ENCODE results near the gene WNK3. TPM values are rescaled to one million over a fixed set of nuclear protein-coding genes. Genes with fewer than 3 reads are reported as not detected.

Gene WNK3
- total RNA-seq, 2 experiments from 2014 or later, result 0.13 to 0.50 TPM

GRCh38 chrX:54177306-54177705 lies 180.5 kb downstream of the WNK3 start:
- Mint-ChIP-seq H3K27ac (no peak overlapping the region), H3K4me1 (peaks cover 51% of the 10 kb centered on the region), H3K4me3 (no peak overlapping the region), H3K27me3 (no peaks in the 10 kb centered on the region), H3K9me3 (no peaks in the 10 kb centered on the region), H3K36me3 (ENCODE audit: low read depth) (peaks cover 48% of the 10 kb centered on the region)
- CTCF ChIA-PET, result no interaction called here
- no peak for DNase-seq
- POLR2A ChIA-PET, result interaction anchor here (1.1 kb wide), 1 partner anchor 134 kb away, joined by 3 read pairs; no protein-coding TSS in a partner anchor

DNA sequence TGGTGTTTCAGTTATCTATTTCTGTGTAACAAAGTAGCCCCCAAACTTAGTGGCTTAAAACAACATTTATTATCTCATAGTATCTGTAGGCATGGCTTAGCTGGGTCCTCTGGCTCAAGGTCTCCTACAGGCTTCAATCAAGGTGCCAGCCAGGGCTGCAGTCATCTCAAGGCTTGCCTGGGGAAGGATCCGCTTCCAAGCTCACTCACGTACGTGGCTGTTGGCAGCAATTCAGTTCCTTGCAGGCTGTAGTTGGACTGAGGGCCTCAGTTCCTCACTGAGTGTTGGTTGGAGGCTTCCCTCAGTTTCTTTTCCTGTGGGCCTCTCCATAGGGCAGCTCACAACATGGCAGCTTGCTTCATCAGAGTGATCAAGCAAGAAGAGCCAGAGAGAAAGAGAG lies 184.1 kb downstream of the WNK3 start:
- ChIA-PET CTCF (no interaction called here), POLR2A (no interaction called here)
- no peaks in the 10 kb centered on the region for H3K9me3 Mint-ChIP-seq
- peaks cover 36% of the 10 kb centered on the region for H3K36me3 Mint-ChIP-seq (ENCODE audit: low read depth)
- peaks cover 18% of the 10 kb centered on the region for H3K4me1 Mint-ChIP-seq
- H3K4me3 Mint-ChIP-seq, result no peak overlapping the region
- no peak overlapping the region for H3K27ac Mint-ChIP-seq
- DNase-seq, result no peak
- no peaks in the 10 kb centered on the region for H3K27me3 Mint-ChIP-seq

GRCh38 chrX:54172455-54172854 lies 185.4 kb downstream of the WNK3 start:
- POLR2A ChIA-PET, result interaction anchor here (1.0 to 3.8 kb wide), 2 partner anchors 10 to 267 kb away, joined by 3 to 17 read pairs; partner anchors contain the start of genes FAM120C and TSR2
- Mint-ChIP-seq H3K36me3 (ENCODE audit: low read depth) (peaks cover 29% of the 10 kb centered on the region), H3K27me3 (no peaks in the 10 kb centered on the region), H3K4me1 (peaks cover 9% of the 10 kb centered on the region), H3K27ac (no peak overlapping the region), H3K9me3 (no peaks in the 10 kb centered on the region), H3K4me3 (no peak overlapping the region)
- DNase-seq, result no peak
- CTCF ChIA-PET, result no interaction called here

GRCh38 chrX:54171527-54172250 lies 186.2 kb downstream of the WNK3 start:
- H3K4me3 Mint-ChIP-seq, result no peak overlapping the region
- no peak for DNase-seq
- no peak overlapping the region for H3K27ac Mint-ChIP-seq
- no peaks in the 10 kb centered on the region for H3K9me3 Mint-ChIP-seq
- H3K4me1 Mint-ChIP-seq, result peaks cover 1% of the 10 kb centered on the region
- ChIA-PET CTCF (no interaction called here), POLR2A (interaction anchor here (3.8 kb wide), 1 partner anchor 11 kb away, joined by 17 read pairs; the partner anchor contains the start of gene FAM120C)
- no peaks in the 10 kb centered on the region for H3K27me3 Mint-ChIP-seq
- peaks cover 22% of the 10 kb centered on the region for H3K36me3 Mint-ChIP-seq (ENCODE audit: low read depth)

GRCh38 chrX:54171091-54171490 lies 186.8 kb downstream of the WNK3 start:
- peaks cover 19% of the 10 kb centered on the region for H3K36me3 Mint-ChIP-seq (ENCODE audit: low read depth)
- ChIA-PET POLR2A (interaction anchor here (3.8 kb wide), 1 partner anchor 11 kb away, joined by 17 read pairs; the partner anchor contains the start of gene FAM120C), CTCF (no interaction called here)
- no peaks in the 10 kb centered on the region for H3K4me1 Mint-ChIP-seq
- no peak overlapping the region for H3K27ac Mint-ChIP-seq
- H3K4me3 Mint-ChIP-seq, result no peak overlapping the region
- DNase-seq, result no peak
- no peaks in the 10 kb centered on the region for H3K27me3 Mint-ChIP-seq
- H3K9me3 Mint-ChIP-seq, result no peaks in the 10 kb centered on the region

DNA sequence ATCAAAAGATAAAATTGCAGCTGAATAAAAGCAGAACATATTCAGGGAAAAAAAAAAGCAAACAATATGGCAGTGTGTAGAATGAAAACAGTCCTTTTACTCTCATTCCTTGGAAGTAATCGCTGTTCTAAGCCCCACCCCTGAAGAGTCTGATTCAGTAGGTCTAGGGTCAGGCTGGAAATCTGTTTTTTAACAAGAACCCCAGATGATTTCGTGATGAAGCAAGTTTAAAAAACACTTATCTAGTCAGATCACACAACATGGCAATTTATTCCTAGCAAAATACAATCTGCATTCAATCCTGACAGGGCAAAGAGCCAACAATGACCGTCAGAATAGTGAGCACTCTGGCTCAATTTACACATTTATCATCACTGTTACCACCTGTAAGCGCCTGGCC lies 190.9 kb downstream of the WNK3 start:
- no peaks in the 10 kb centered on the region for H3K4me1 Mint-ChIP-seq
- H3K27ac Mint-ChIP-seq, result no peak overlapping the region
- H3K9me3 Mint-ChIP-seq, result no peaks in the 10 kb centered on the region
- DNase-seq, result no peak
- ChIA-PET CTCF (no interaction called here), POLR2A (no interaction called here)
- no peak overlapping the region for H3K4me3 Mint-ChIP-seq
- no peaks in the 10 kb centered on the region for H3K27me3 Mint-ChIP-seq
- peaks cover 2% of the 10 kb centered on the region for H3K36me3 Mint-ChIP-seq (ENCODE audit: low read depth)

DNA sequence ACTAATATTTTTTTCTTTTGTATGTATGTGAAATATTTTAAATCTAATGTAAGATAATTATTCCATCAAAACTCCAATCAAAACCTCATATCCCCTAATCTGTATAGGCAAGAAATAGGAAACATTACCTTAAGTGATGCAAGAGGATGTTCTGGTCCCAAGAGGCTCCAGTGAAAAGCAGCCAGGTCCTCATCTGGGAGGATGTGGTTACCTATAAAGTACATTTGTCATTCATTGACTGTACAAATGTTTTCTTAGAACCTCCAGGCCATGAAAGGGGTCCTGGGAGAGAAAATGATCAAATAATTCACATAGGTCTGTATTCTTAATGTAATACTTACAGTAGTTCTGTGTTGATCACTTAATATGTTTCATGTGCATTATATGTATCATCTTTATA lies 200.3 kb downstream of the WNK3 start:
- Mint-ChIP-seq H3K36me3 (ENCODE audit: low read depth) (peaks cover 8% of the 10 kb centered on the region), H3K27me3 (no peaks in the 10 kb centered on the region), H3K4me3 (no peak overlapping the region), H3K9me3 (no peaks in the 10 kb centered on the region), H3K4me1 (peaks cover 3% of the 10 kb centered on the region), H3K27ac (no peak overlapping the region)
- CTCF ChIA-PET, result no interaction called here
- POLR2A ChIA-PET, result no interaction called here
- DNase-seq, result no peak

Other genes with a start within 250 kb of the WNK3 start
- gene FAM120C, start 174.8 kb downstream of the WNK3 start, total RNA-seq, result 1 to 10 TPM; 8.0 to 8.5 TPM
- gene TSR2, start 82.4 kb upstream of the WNK3 start, total RNA-seq, result 10 to 100 TPM; 25.5 to 26.2 TPM
- gene FGD1, start 138.2 kb upstream of the WNK3 start, total RNA-seq, result under 1 TPM; 0.08 to 0.13 TPM
- 10 to 100 TPM; 34.9 to 36.7 TPM for gene GNL3L, start 172.2 kb upstream of the WNK3 start, total RNA-seq